GM18502 (cell line): ENCODE data around the gene FBXW8.

Experiments used
- ATAC-seq: cut with Tn5 transposase; IDR thresholded peaks from one replicate; pipeline ENCODE4 v1.9.1; 2021; ENCODE audit warnings: mild to moderate bottlenecking; ENCODE audit not compliant: unreplicated experiment, poor library complexity

The FBXW8 gene

GRCh38 chr12:117068492-117068891, 157.7 kb downstream of the FBXW8 start:
- ATAC-seq: no peak

- ATAC-seq: no peak
These were observed 158.5 kb downstream of the FBXW8 start for GRCh38 chr12:117069101-117069797.

GRCh38 chr12:117069926-117070900, 159.5 kb downstream of the FBXW8 start:
- ATAC-seq: no peak

- no peak for ATAC-seq
These were observed 160.3 kb downstream of the FBXW8 start for GRCh38 chr12:117071009-117071408.

GRCh38 chr12:117072106-117072505, 161.4 kb downstream of the FBXW8 start:
- ATAC-seq: no peak

- ATAC-seq: no peak
These were observed 162.2 kb downstream of the FBXW8 start for GRCh38 chr12:117072736-117073490.

GRCh38 chr12:117073611-117074010, 162.9 kb downstream of the FBXW8 start:
- ATAC-seq: no peak

- no peak for ATAC-seq
These were observed 165.9 kb downstream of the FBXW8 start for GRCh38 chr12:117076410-117077372.

GRCh38 chr12:117079487-117079886, 168.7 kb downstream of the FBXW8 start:
- no peak for ATAC-seq

- no peak for ATAC-seq
These were observed 170.0 kb downstream of the FBXW8 start for GRCh38 chr12:117080661-117081144.
